ENCODE data around the gene PREB. TPM values are rescaled to one million over a fixed set of nuclear protein-coding genes. Genes with fewer than 3 reads are reported as not detected.

Gene PREB
- total RNA-seq, 2 donors from 2014 or later: 50.5 to 53.5 TPM

DNA sequence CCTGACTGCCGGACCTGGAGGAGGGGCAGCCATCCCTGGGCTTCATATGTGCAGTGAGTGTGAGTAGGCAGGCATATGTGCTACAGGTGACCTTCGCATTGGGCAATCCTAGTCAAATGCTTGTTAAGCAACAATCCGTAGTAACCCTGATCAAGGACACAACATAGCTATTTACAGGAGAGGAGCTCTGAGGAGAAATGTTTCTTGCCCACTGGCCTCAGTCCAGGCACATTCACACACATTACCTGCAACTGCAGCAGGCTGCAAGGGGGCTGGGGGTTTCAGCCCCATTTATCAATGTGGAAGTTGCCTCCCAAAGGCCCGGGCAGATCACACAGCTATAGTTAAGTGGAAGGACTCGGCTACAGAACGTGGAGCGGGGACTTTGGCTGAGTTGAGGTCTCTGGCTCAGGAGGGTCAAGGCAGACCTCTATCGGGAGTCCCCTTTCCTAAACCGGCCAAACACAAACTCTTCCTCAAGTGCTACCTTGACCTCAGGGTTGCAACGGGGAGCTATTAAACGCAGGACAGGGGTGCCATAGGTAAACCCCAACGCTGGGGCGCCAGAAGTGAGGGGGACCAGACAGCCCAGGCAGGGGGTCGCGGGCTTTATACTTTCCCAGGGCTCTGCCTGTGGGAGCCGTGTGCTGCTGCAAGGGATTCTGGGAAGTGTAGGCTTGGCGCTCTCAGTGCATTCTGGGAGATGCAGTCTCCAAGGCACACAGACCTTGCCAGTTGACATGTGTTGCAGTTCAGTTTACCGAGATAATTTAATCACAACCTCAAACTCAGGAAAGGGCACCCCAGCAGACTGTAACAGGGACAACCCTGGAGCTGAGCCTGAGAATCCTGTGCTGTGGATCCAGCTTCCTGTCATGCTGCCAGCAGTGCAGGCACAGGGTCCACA is 38.4 kb downstream of the PREB start:
- no peak overlapping the region for H3K9ac ChIP-seq (ENCODE audit: extremely low read depth, low read length, poor library complexity, severe bottlenecking)

DNA sequence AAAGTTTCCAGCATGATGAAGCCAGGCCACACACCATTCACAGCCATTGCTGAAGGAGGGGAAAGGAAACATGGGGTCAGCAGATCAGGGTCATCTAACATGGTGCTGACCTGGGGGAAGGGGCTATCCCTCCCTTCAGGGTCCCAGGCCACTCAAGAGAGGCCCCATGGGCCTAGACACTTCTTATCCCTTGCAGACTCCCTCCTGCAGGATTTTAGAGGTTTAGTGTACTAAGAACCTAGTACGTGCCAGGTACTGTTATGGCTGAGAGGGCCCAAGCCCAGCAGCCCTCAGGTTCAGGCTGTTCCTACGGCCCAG is 39.0 kb downstream of the PREB start:
- Mint-ChIP-seq H3K4me1 (peaks cover 4% of the 10 kb centered on the region), H3K36me3 (ENCODE audit: low read depth) (no peaks in the 10 kb centered on the region)

More for the DNA sequence above, 38.4 kb downstream of the PREB start:
- no peaks in the 10 kb centered on the region for H3K9me3 Mint-ChIP-seq
- H3K4me3 Mint-ChIP-seq: peak overlapping the region; percentile 50
- no peaks in the 10 kb centered on the region for H3K27me3 Mint-ChIP-seq (ENCODE audit: insufficient read depth)
- Histone ChIP-seq H3K4me3 (ENCODE audit: low read length) (no peak overlapping the region), H3K27me3 (ENCODE audit: control insufficient read depth, insufficient read depth, low read length, poor library complexity, severe bottlenecking) (no peaks in the 10 kb centered on the region), H3K27ac (ENCODE audit: low read depth, low read length) (no peak overlapping the region), H3K4me1 (ENCODE audit: control insufficient read depth, insufficient read depth, low read length) (peaks cover 5% of the 10 kb centered on the region), H3K36me3 (ENCODE audit: control insufficient read depth, insufficient read depth, low read length) (no peaks in the 10 kb centered on the region), H3K9me3 (ENCODE audit: control insufficient read depth, low read length) (no peaks in the 10 kb centered on the region)
- peak overlapping the region; percentile 85 for H3K27ac Mint-ChIP-seq
- no peaks in the 10 kb centered on the region for H3K36me3 Mint-ChIP-seq (ENCODE audit: low read depth)
- H3K4me1 Mint-ChIP-seq: peaks cover 4% of the 10 kb centered on the region
- WGBS, 2 experiments (ENCODE audit: insufficient coverage in 1 of 2, insufficient read length in 1 of 2): 44 to 55% methylated on average over 15 to 18 of the region's 18 CpGs
- TF ChIP-seq, protein P1, sequence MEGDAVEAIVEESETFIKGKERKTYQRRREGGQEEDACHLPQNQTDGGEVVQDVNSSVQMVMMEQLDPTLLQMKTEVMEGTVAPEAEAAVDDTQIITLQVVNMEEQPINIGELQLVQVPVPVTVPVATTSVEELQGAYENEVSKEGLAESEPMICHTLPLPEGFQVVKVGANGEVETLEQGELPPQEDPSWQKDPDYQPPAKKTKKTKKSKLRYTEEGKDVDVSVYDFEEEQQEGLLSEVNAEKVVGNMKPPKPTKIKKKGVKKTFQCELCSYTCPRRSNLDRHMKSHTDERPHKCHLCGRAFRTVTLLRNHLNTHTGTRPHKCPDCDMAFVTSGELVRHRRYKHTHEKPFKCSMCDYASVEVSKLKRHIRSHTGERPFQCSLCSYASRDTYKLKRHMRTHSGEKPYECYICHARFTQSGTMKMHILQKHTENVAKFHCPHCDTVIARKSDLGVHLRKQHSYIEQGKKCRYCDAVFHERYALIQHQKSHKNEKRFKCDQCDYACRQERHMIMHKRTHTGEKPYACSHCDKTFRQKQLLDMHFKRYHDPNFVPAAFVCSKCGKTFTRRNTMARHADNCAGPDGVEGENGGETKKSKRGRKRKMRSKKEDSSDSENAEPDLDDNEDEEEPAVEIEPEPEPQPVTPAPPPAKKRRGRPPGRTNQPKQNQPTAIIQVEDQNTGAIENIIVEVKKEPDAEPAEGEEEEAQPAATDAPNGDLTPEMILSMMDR (conservative IDR thresholded peaks at IDR 0.05): no peak
- peak; percentile 89 for DNase-seq

DNA sequence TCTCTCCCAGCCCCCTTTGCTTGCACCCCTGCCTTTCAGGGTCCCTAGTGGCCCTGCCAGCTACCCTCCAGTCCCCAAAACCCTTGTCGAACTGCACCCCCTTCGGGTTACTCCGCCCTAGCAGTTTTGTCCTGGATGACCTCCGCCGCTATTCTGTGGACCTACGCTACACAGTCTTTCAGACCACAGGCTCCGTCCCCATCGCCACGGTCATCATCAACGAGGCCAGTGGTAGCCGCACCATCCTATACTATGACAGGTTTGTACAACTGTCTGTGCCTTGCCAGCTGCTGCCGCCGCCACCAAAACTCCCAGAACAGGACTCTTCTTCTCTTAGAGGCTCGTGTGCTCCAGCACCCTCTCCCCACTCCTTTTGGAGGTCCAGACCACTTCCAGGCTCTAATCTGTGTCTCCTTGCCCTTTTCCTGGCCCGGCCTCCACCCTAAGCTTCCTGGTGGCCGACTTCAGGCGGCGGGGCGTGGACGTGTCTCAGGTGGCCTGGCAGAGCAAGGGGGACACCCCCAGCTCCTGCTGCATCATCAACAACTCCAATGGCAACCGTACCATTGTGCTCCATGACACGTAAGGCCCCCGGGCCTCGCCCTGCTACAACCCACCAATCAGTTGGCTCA is 40.0 kb downstream of the PREB start:
- peaks cover 4% of the 10 kb centered on the region for H3K4me1 Mint-ChIP-seq
- H3K27me3 Mint-ChIP-seq (ENCODE audit: insufficient read depth): peaks cover 1% of the 10 kb centered on the region
- no peaks in the 10 kb centered on the region for H3K27me3 ChIP-seq (ENCODE audit: control insufficient read depth, insufficient read depth, low read length, poor library complexity, severe bottlenecking)
- no peaks in the 10 kb centered on the region for H3K36me3 Mint-ChIP-seq (ENCODE audit: low read depth)
- no peaks in the 10 kb centered on the region for H3K36me3 ChIP-seq (ENCODE audit: control insufficient read depth, insufficient read depth, low read length)
- H3K9me3 ChIP-seq (ENCODE audit: control insufficient read depth, low read length): no peaks in the 10 kb centered on the region
- no peak overlapping the region for H3K4me3 Mint-ChIP-seq
- no peaks in the 10 kb centered on the region for H3K9me3 Mint-ChIP-seq
- no peak overlapping the region for H3K27ac Mint-ChIP-seq
- no peak overlapping the region for H3K9ac ChIP-seq (ENCODE audit: extremely low read depth, low read length, poor library complexity, severe bottlenecking)
- TF ChIP-seq, protein P1 (conservative IDR thresholded peaks at IDR 0.05): no peak
- H3K4me1 ChIP-seq (ENCODE audit: control insufficient read depth, insufficient read depth, low read length): peaks cover 5% of the 10 kb centered on the region
- 94 to 98% methylated on average over 14 to 24 of the region's 24 CpGs for WGBS, 2 experiments (ENCODE audit: insufficient coverage in 1 of 2, insufficient read length in 1 of 2)
- DNase-seq: no peak
- H3K27ac ChIP-seq (ENCODE audit: low read depth, low read length): no peak overlapping the region
- no peak overlapping the region for H3K4me3 ChIP-seq (ENCODE audit: low read length)

More for the DNA sequence above, 39.0 kb downstream of the PREB start:
- no peaks in the 10 kb centered on the region for H3K9me3 ChIP-seq (ENCODE audit: control insufficient read depth, low read length)
- H3K9ac ChIP-seq (ENCODE audit: extremely low read depth, low read length, poor library complexity, severe bottlenecking): no peak overlapping the region
- no peak overlapping the region for H3K4me3 ChIP-seq (ENCODE audit: low read length)
- Mint-ChIP-seq H3K9me3 (no peaks in the 10 kb centered on the region), H3K27me3 (ENCODE audit: insufficient read depth) (no peaks in the 10 kb centered on the region), H3K4me3 (no peak overlapping the region), H3K27ac (no peak overlapping the region)
- TF ChIP-seq, protein P1 (conservative IDR thresholded peaks at IDR 0.05): no peak
- H3K36me3 ChIP-seq (ENCODE audit: control insufficient read depth, insufficient read depth, low read length): no peaks in the 10 kb centered on the region
- WGBS, 2 experiments (ENCODE audit: insufficient coverage in 1 of 2, insufficient read length in 1 of 2): 94 to 100% methylated on average over 2 of the region's 2 CpGs
- peaks cover 5% of the 10 kb centered on the region for H3K4me1 ChIP-seq (ENCODE audit: control insufficient read depth, insufficient read depth, low read length)
- DNase-seq: no peak
- no peaks in the 10 kb centered on the region for H3K27me3 ChIP-seq (ENCODE audit: control insufficient read depth, insufficient read depth, low read length, poor library complexity, severe bottlenecking)
- no peak overlapping the region for H3K27ac ChIP-seq (ENCODE audit: low read depth, low read length)
